GM19324 (cell line): ENCODE measurements around the gene KCNK3.
"Not testable (repeated sequence)": the region's sequence is repeated elsewhere in the genome, so short reads cannot be mapped to it uniquely, and the experiment has no call there.

Experiments used
- ATAC-seq: cut with Tn5 transposase; IDR thresholded peaks from one replicate; pipeline ENCODE4 v1.9.1; 2021; ENCODE audit warnings: mild to moderate bottlenecking, moderate library complexity; ENCODE audit not compliant: unreplicated experiment, low FRiP score

Gene KCNK3

GRCh38 chr2:26692279-26692896 is at the start of gene KCNK3:
KCNK3 (plus strand) TSS chr2:26692722; CDS start chr2:26692876, 154 bp downstream.
- no peak for ATAC-seq

- ATAC-seq = no peak
Measured at GRCh38 chr2:26644188-26644835, 48.2 kb upstream of the KCNK3 start.

- no peak for ATAC-seq
Measured at GRCh38 chr2:26645762-26646161, 46.8 kb upstream of the KCNK3 start.

- no peak for ATAC-seq
Measured at GRCh38 chr2:26646986-26647672, 45.4 kb upstream of the KCNK3 start.

- no peak for ATAC-seq
Measured at GRCh38 chr2:26647981-26648380, 44.5 kb upstream of the KCNK3 start.

- no peak for ATAC-seq
Measured at GRCh38 chr2:26648516-26648915, 44.0 kb upstream of the KCNK3 start.

GRCh38 chr2:26649322-26649721 is 43.2 kb upstream of the KCNK3 start:
- ATAC-seq = no peak

- no peak for ATAC-seq
Measured at GRCh38 chr2:26649992-26650712, 42.4 kb upstream of the KCNK3 start.

- ATAC-seq = no peak
Measured at GRCh38 chr2:26650713-26651469, 41.6 kb upstream of the KCNK3 start.

GRCh38 chr2:26651470-26651771 is 41.1 kb upstream of the KCNK3 start:
- ATAC-seq = no peak

- no peak for ATAC-seq
Measured at GRCh38 chr2:26651799-26652198, 40.7 kb upstream of the KCNK3 start.

GRCh38 chr2:26652361-26653041 is 40.0 kb upstream of the KCNK3 start:
- ATAC-seq = no peak

GRCh38 chr2:26653207-26654060 is 39.1 kb upstream of the KCNK3 start:
- no peak for ATAC-seq

- no peak for ATAC-seq
Measured at GRCh38 chr2:26654061-26654340, 38.5 kb upstream of the KCNK3 start.

GRCh38 chr2:26655120-26655519 is 37.4 kb upstream of the KCNK3 start:
- ATAC-seq = not testable (repeated sequence)

- no peak for ATAC-seq
Measured at GRCh38 chr2:26655611-26656195, 36.8 kb upstream of the KCNK3 start.

GRCh38 chr2:26657265-26657664 is 35.3 kb upstream of the KCNK3 start:
- ATAC-seq = no peak

GRCh38 chr2:26658691-26659346 is 33.7 kb upstream of the KCNK3 start:
- no peak for ATAC-seq
